GM12878 (cell line): ENCODE results near the gene GAB1. TPM values are rescaled to one million over a fixed set of nuclear protein-coding genes. Genes with fewer than 3 reads are reported as not detected.

Experiments used
- ATF7 ChIP-seq: fragments of 450-650 bp; IDR thresholded peaks from 2 replicates; pipeline ENCODE4 v1.6.1; 2016; ENCODE audit warnings: low read depth, mild to moderate bottlenecking
- CBFB ChIP-seq: IDR thresholded peaks from 2 replicates; pipeline ENCODE4 v1.6.1; 2016; ENCODE audit warnings: antibody characterized with exemption, low read depth
- CREB1 ChIP-seq: IDR thresholded peaks from 2 replicates; pipeline ENCODE4 v1.6.1; 2012; ENCODE audit warnings: low read depth, mild to moderate bottlenecking, inconsistent platforms
- EGR1 ChIP-seq, 2 experiments: IDR thresholded peaks; 1 replicate in 1 of 2; 2 replicates in 1 of 2; pipeline ENCODE4 v1.6.1; 2011 to 2012; ENCODE audit warnings: low read depth in 2 of 2, low read length in 2 of 2, borderline replicate concordance in 1 of 2, mild to moderate bottlenecking in 1 of 2, moderate library complexity in 1 of 2
- ESRRA ChIP-seq: IDR thresholded peaks from 2 replicates; pipeline ENCODE4 v1.6.1; 2012; ENCODE audit warnings: mild to moderate bottlenecking, low read length, improper control_type of control experiment
- ETV6 ChIP-seq, 2 experiments: fragments of 450-650 bp in 1 of 2; IDR thresholded peaks in 1 of 2; conservative IDR thresholded peaks in 1 of 2; 2 replicates each; pipeline ENCODE4 v1.6.1; 2014; ENCODE audit warnings: antibody characterized with exemption in 1 of 2, borderline replicate concordance in 1 of 2, low read depth in 1 of 2, mild to moderate bottlenecking in 1 of 2, moderate library complexity in 1 of 2
- EZH2 ChIP-seq: IDR thresholded peaks from 2 replicates; pipeline ENCODE4 v1.6.1; 2012; ENCODE audit warnings: low read depth, mild to moderate bottlenecking, control low read depth, inconsistent platforms, low read length, borderline replicate concordance; ENCODE audit not compliant: control insufficient read depth
- HCFC1 ChIP-seq: fragments of 150-350 bp; IDR thresholded peaks from 2 replicates; pipeline ENCODE4 v1.6.1; 2014; ENCODE audit warnings: low read length
- IRF4 ChIP-seq: IDR thresholded peaks from 2 replicates; pipeline ENCODE4 v1.6.1; 2011; ENCODE audit warnings: low read depth, low read length
- MAX ChIP-seq: IDR thresholded peaks from 2 replicates; pipeline ENCODE4 v1.6.1; 2012; ENCODE audit warnings: low read depth, low read length, improper control_type of control experiment
- NBN ChIP-seq: fragments of 450-650 bp; IDR thresholded peaks from 2 replicates; pipeline ENCODE4 v1.6.1; 2016
- NFXL1 ChIP-seq: fragments of 450-650 bp; IDR thresholded peaks from 2 replicates; pipeline ENCODE4 v1.6.1; 2017; ENCODE audit warnings: antibody characterized with exemption, mild to moderate bottlenecking, borderline replicate concordance
- NR2C2 ChIP-seq: IDR thresholded peaks from 2 replicates; pipeline ENCODE4 v1.6.1; 2011; ENCODE audit warnings: borderline replicate concordance, low read depth; ENCODE audit not compliant: control insufficient read depth, insufficient read length
- POLR2AphosphoS5 ChIP-seq: IDR thresholded peaks from 2 replicates; pipeline ENCODE4 v1.6.1; 2011; ENCODE audit warnings: mild to moderate bottlenecking, low read length, inconsistent platforms
- POU2F2 ChIP-seq: IDR thresholded peaks from 3 replicates; pipeline ENCODE4 v1.6.1; 2011; ENCODE audit warnings: low read depth, mild to moderate bottlenecking, low read length, borderline replicate concordance
- RAD21 ChIP-seq: IDR thresholded peaks from 2 replicates; pipeline ENCODE4 v1.6.1; 2011; ENCODE audit warnings: mild to moderate bottlenecking, low read depth, low read length, moderate library complexity; ENCODE audit not compliant: insufficient read depth
- SMAD1 ChIP-seq: fragments of 450-650 bp; IDR thresholded peaks from 2 replicates; pipeline ENCODE4 v1.6.1; 2018; ENCODE audit warnings: mild to moderate bottlenecking, low read depth; ENCODE audit not compliant: partially characterized antibody
- SMC3 ChIP-seq: IDR thresholded peaks from 2 replicates; pipeline ENCODE4 v1.6.1; 2011; ENCODE audit warnings: low read length, improper control_type of control experiment, borderline replicate concordance
- TCF12 ChIP-seq: IDR thresholded peaks from 2 replicates; pipeline ENCODE4 v1.6.1; 2011; ENCODE audit warnings: low read depth, mild to moderate bottlenecking, low read length
- ZBTB40 ChIP-seq: fragments of 450-650 bp; IDR thresholded peaks from 2 replicates; pipeline ENCODE4 v1.6.1; 2016; ENCODE audit warnings: mild to moderate bottlenecking, moderate library complexity, borderline replicate concordance
- ZNF207 ChIP-seq: fragments of 450-650 bp; IDR thresholded peaks from 2 replicates; pipeline ENCODE4 v1.6.1; 2014; ENCODE audit warnings: antibody characterized with exemption, mild to moderate bottlenecking, borderline replicate concordance
- ZNF24 ChIP-seq: fragments of 450-650 bp; IDR thresholded peaks from 2 replicates; pipeline ENCODE4 v1.6.1; 2017; ENCODE audit warnings: antibody characterized with exemption, mild to moderate bottlenecking
- ZNF592 ChIP-seq: fragments of 450-650 bp; IDR thresholded peaks from 2 replicates; pipeline ENCODE4 v1.6.1; 2017; ENCODE audit warnings: mild to moderate bottlenecking, moderate library complexity
- polyA plus RNA-seq, 11 experiments: library from polyadenylated mRNA; depleted of rRNA in 4 of 11; unstranded in 6 of 11; stranded (reverse) in 5 of 11; fragments of >200 nt; fragmentation: Nextera tagmentation in 4 of 11; fragmentation: Illumina TruSeq in 1 of 11; extraction: Ambion mirVana in 4 of 11; extraction: Trizol in 1 of 11; gene quantifications; 1 replicate in 1 of 11; 2 replicates in 10 of 11; pipeline versions ENCODE4 v1.2.1 to v1.2.3, GENCODE V29; 2011 to 2016; ENCODE audit warnings: inconsistent platforms in 2 of 11, missing spikeins in 2 of 11, low read depth in 1 of 11
- total RNA-seq, 4 experiments: library from RNA; depleted of rRNA in 3 of 4; stranded (reverse); fragments of >200 nt in 3 of 4; fragmentation: Illumina TruSeq in 1 of 4; extraction: Trizol in 1 of 4; gene quantifications; 2 replicates each; pipeline versions ENCODE4 v1.2.1 to v1.2.3, GENCODE V29; 2013 to 2021

The GAB1 gene
- total and polyA plus RNA-seq, 10 of the 15 experiments (the other 5 are each of a cell fraction or from before 2014, with no cell fraction given), result 0.37 to 5.3 (median 3.2) TPM

- TF ChIP-seq SMC3 (peak; percentile 70; the same call in 1 of the 2 replicates), TCF12 (0 out of 2 replicates have a peak, but pooled peaks have one; percentile 24), ZNF207 (no peak), ZBTB40 (no peak), MAX (no peak), CREB1 (no peak), SMAD1 (no peak), ZNF592 (no peak), RAD21 (peak; percentile 88), IRF4 (no peak), NR2C2 (no peak), EZH2 (no peak), ETV6 (conservative IDR thresholded peaks at IDR 0.05 in 1 of 2, IDR thresholded peaks at IDR 0.05 in 1 of 2; ENCODE audit: borderline replicate concordance in 1 of 2, low read depth in 1 of 2) (no peak; a peak in 1 of 4 replicates), NFXL1 (no peak), EGR1 (IDR thresholded peaks at IDR 0.05; ENCODE audit: borderline replicate concordance in 1 of 2, low read depth in 2 of 2, low read length in 2 of 2) (no peak), HCFC1 (no peak), POU2F2 (0 out of 3 replicates have a peak, but pooled peaks have one; percentile 43), ATF7 (0 out of 2 replicates have a peak, but pooled peaks have one; percentile 24), ESRRA (no peak), CBFB (no peak), NBN (no peak), POLR2AphosphoS5 (no peak), ZNF24 (no peak)
Measured at GRCh38 chr4:143375326-143376073, 38.8 kb downstream of the GAB1 start (continued).
